ENCODE results near the gene LARGE1. TPM values are rescaled to one million over a fixed set of nuclear protein-coding genes. Genes with fewer than 3 reads are reported as not detected.

Gene LARGE1
- total RNA-seq, 1 donor from 2014 or later, result 2.4 TPM

- DNase-seq (ENCODE audit: low read depth) (no peak), FAIRE-seq (no peak)
- Histone ChIP-seq H3K27me3 (ENCODE audit: control insufficient read depth, insufficient read depth, low read length) (no peaks in the 10 kb centered on the region), H3K36me3 (ENCODE audit: control insufficient read depth, insufficient read depth, low read length) (no peaks in the 10 kb centered on the region), H3K4me3 (ENCODE audit: low read depth, low read length) (no peak overlapping the region)
- TF ChIP-seq, protein P1, sequence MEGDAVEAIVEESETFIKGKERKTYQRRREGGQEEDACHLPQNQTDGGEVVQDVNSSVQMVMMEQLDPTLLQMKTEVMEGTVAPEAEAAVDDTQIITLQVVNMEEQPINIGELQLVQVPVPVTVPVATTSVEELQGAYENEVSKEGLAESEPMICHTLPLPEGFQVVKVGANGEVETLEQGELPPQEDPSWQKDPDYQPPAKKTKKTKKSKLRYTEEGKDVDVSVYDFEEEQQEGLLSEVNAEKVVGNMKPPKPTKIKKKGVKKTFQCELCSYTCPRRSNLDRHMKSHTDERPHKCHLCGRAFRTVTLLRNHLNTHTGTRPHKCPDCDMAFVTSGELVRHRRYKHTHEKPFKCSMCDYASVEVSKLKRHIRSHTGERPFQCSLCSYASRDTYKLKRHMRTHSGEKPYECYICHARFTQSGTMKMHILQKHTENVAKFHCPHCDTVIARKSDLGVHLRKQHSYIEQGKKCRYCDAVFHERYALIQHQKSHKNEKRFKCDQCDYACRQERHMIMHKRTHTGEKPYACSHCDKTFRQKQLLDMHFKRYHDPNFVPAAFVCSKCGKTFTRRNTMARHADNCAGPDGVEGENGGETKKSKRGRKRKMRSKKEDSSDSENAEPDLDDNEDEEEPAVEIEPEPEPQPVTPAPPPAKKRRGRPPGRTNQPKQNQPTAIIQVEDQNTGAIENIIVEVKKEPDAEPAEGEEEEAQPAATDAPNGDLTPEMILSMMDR (IDR thresholded peaks at IDR 0.05; ENCODE audit: insufficient read depth, low read length, severe bottlenecking), result no peak
Observed at GRCh38 chr22:33255791-33256190, 664.5 kb downstream of the LARGE1 start.

DNA sequence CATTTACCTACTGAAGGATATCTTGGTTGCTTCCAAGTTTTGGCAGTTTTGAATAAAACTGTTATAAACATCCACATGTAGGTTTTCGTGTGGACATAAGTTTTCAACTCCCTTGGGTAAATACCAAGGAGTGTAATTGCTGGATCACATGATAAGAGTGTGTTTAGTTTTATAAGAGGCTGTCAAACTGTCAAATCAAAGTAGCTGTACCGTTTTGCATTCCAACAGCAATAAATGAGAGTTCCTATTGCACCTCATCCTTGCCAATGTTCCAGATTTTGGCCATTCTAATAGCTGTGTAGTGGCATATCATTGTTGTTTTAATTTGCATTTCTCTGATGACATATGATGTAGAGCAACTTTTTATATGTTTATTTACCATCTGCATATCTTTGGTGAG, 671.3 kb downstream of the LARGE1 start:
- Histone ChIP-seq H3K36me3 (ENCODE audit: control insufficient read depth, insufficient read depth, low read length) (no peaks in the 10 kb centered on the region), H3K27me3 (ENCODE audit: control insufficient read depth, insufficient read depth, low read length) (no peaks in the 10 kb centered on the region), H3K4me3 (ENCODE audit: low read depth, low read length) (no peak overlapping the region)
- DNase-seq (ENCODE audit: low read depth) (no peak), FAIRE-seq (no peak)
- TF ChIP-seq, protein P1 (IDR thresholded peaks at IDR 0.05; ENCODE audit: insufficient read depth, low read length, severe bottlenecking), result no peak

DNA sequence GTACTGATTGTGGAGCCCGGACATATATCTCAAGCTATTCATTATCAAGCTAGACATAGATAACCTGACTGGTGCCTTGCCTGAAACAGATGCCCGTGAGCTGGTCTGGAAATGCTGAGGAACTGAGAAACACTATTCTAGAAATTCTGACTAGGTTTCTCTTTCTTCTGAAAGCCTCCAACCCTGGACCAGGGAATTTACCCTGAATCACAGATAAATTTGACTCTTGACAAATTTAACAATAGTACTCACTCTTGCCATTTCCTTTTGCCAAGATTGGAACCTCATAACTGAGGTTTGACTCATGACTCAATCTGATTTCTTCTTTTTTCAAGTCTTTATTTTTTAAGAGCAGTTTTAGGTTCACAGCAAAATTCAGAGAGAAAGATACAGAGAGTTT, 672.5 kb downstream of the LARGE1 start:
- H3K27me3 ChIP-seq (ENCODE audit: control insufficient read depth, insufficient read depth, low read length), result no peaks in the 10 kb centered on the region
- H3K36me3 ChIP-seq (ENCODE audit: control insufficient read depth, insufficient read depth, low read length), result no peaks in the 10 kb centered on the region
- FAIRE-seq, result no peak
- peak; percentile 8 for DNase-seq (ENCODE audit: low read depth)
- H3K4me3 ChIP-seq (ENCODE audit: low read depth, low read length), result no peak overlapping the region
- TF ChIP-seq, protein P1 (IDR thresholded peaks at IDR 0.05; ENCODE audit: insufficient read depth, low read length, severe bottlenecking), result no peak

GRCh38 chr22:33242078-33242477, 678.2 kb downstream of the LARGE1 start:
- FAIRE-seq (no peak), DNase-seq (ENCODE audit: low read depth) (peak; percentile 77)
- TF ChIP-seq, protein P1 (IDR thresholded peaks at IDR 0.05; ENCODE audit: insufficient read depth, low read length, severe bottlenecking), result no peak
- Histone ChIP-seq H3K27me3 (ENCODE audit: control insufficient read depth, insufficient read depth, low read length) (peaks cover 2% of the 10 kb centered on the region), H3K4me3 (ENCODE audit: low read depth, low read length) (no peak overlapping the region), H3K36me3 (ENCODE audit: control insufficient read depth, insufficient read depth, low read length) (no peaks in the 10 kb centered on the region)

- no peak overlapping the region for H3K4me3 ChIP-seq (ENCODE audit: low read depth, low read length)
- peaks cover 2% of the 10 kb centered on the region for H3K27me3 ChIP-seq (ENCODE audit: control insufficient read depth, insufficient read depth, low read length)
- peak; percentile 95 for FAIRE-seq
- no peaks in the 10 kb centered on the region for H3K36me3 ChIP-seq (ENCODE audit: control insufficient read depth, insufficient read depth, low read length)
- peak; percentile 12 for DNase-seq (ENCODE audit: low read depth)
- TF ChIP-seq, protein P1 (IDR thresholded peaks at IDR 0.05; ENCODE audit: insufficient read depth, low read length, severe bottlenecking), result no peak
Observed at GRCh38 chr22:33240888-33241475, 679.3 kb downstream of the LARGE1 start.

DNA sequence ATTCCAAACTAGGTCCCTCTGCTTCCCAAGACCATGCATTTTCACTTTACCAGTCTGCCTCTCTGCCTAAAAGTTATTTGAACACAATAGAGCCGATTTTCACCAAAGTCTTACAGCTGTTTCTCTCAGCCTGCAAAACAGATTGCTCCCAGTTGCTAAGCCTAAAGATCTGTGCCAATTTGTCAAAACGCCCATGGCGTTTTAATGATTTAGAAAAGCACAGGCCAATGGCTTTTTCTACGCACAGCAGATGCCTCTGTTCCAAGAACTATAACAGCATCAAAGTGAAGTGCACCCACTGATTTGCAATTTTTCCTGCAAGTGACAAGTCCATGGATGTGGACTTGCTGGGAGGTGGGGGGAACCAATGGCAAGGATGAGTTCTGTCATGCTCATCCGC, 688.2 kb downstream of the LARGE1 start:
- no peak for DNase-seq (ENCODE audit: low read depth)
- H3K27me3 ChIP-seq (ENCODE audit: control insufficient read depth, insufficient read depth, low read length), result no peaks in the 10 kb centered on the region
- H3K36me3 ChIP-seq (ENCODE audit: control insufficient read depth, insufficient read depth, low read length), result no peaks in the 10 kb centered on the region
- no peak for FAIRE-seq
- TF ChIP-seq, protein P1 (IDR thresholded peaks at IDR 0.05; ENCODE audit: insufficient read depth, low read length, severe bottlenecking), result no peak
- no peak overlapping the region for H3K4me3 ChIP-seq (ENCODE audit: low read depth, low read length)
